Fibroblast of gingiva (primary cell): ENCODE measurements around the gene PSD2.

Source experiments
- DNase-seq: peaks from one replicate; pipeline ENCODE4 v3.0.0-alpha.2; 2011; ENCODE audit warnings: low read depth

Gene PSD2

DNA sequence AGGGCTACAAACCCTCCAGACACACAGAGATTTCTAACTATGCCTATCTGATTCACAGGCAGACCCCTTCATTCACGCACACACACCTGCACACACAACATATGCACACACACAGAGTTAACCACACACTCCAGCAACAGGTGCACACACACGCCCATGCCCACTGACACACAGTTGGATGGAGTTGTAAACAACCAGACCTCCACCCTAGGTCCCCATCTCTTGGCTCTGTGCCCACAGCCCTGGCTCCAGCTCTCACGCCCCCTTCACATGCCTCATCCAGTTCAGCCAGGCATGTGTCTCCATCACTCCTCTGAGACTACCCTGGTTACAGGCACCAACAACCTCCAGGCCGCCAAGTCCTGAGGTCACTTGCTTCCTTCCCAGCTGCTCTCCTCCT, 61.1 kb downstream of the PSD2 start:
- DNase-seq: no peak

- DNase-seq: no peak
Observed at GRCh38 chr5:139859013-139859412, 63.4 kb downstream of the PSD2 start.

DNA sequence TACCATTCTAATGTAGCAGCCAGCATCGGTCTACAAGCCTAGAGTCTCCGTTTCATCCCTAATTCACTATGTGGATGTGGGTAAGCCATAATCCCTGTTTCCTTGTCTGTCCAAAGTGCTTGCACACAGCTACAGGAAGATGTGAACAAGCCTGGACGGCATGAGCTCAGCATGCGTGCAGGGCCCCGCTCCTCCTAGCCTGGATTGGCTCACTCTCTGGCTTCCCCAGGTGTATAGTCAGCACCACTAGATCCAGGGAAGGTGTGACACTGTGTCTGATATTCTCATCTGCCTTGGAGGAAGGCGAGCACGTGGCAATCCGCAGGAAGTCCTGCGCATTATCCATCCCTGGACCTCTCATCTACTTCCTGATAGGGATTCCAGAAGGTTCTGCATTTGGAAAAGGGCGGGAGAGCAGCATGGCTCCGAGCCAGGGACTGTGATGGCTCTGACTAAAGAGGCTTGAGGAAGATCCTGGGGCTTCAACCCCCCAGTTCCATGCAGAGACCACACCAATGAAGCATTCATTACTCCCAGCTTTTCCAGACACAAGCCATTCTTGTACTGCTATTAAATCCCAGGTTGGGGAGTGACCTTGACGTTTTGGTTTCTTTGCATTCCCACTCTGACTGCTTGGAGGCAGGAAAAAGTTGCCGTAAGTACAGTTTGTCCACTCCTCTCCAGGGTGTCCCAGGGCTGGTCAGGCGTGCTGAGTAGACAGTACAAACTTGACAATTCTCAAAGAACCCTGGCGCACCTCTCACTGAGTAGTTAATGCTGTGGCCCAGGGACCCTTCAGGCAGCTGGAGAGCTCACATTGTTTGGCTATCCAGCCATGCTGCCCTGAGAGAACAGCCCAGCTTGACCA, 65.6 kb downstream of the PSD2 start:
- DNase-seq: no peak

GRCh38 chr5:139861889-139862207, 66.2 kb downstream of the PSD2 start:
- no peak for DNase-seq

DNA sequence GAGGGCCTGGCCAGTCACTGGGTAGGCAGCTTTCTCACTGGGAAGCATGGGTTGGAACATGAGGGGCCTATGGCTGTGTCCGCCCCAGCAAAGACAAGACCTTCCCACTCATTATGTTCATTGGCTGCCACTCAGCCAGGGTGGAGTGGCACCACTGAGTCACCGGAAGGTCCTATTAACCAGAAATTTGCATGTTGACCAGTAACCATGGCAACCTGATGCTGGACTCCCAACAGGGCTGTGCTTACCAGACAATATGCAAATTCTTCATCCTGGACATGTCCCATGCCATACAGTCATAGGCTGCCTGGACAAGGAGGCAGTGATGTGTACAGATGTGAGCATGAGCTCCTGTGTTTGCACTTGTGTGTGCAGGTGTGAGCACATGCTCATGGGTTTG, 66.7 kb downstream of the PSD2 start:
- peak; percentile 34 for DNase-seq

DNA sequence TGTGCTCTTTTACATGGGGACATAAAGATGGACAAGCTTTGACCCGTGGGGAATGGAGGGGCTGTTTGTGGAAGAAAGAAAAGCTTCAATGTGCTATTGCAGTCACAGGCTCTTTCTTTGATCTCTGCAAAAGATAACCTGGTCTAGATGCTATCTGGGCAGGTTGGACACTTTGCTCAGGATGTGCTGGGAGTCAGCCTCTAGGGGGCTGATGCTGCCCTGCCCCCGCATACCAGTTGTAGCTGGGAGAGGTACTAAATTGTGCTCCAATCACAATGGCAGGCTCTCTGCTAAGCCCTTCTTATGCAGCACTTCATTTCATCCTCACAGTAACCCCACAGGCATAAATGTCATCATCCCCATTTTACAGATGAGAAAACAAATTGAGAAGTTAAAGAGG, 67.2 kb downstream of the PSD2 start:
- DNase-seq: no peak

DNA sequence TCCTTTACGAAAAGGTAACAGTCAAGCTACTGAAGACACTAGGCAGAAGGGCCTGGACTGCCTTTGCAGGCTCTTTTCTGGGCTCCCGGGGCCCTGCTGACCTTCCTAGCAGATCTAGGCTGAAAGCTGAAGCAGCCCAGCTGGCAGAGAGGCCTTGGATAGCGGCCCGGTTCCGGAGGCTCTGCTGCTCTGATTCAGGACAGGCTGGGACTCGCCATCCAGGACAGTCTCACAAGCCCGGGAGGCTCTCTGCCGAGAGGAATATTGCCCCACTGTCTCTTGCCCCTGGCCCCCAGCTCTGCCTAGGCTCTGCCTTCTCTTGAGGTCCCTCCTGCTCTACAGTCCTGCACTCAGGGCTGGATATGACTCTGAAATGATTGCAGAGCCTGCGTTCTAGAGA, 67.8 kb downstream of the PSD2 start:
- DNase-seq: no peak

DNA sequence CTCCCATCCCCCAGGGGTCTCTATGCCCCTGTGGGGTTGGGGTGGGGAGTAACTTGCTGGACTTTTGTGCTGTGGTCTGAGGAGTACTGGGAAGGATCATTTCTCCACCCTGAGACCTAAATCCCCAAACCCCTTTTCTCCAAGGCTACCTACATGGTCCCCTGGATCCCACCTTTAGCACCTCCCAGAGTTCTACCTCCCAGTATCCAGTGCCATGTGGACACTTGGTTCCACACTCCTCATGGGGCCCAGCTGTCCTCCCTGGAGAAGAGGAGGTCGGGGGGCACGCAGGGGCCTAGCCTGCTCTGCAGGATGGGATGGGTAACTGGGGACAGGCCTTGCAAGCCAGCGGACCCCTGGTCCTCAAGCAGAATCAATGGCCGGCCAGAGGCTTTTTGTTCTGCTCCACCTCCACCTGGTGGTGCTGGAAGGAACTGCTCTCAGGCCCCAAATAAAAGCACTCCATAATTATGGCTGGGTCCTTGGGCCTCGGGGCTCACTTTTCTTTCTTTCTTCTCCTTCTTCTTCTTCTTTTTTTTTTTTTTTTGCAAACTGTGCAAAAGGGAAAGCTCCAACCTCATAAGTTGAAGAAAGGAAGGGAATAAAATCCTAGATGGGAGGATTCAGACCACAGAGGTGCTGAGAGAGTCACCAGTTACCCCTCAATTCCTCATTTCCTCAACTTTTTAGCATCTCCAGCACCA, 68.4 kb downstream of the PSD2 start:
- peak; percentile 36 for DNase-seq

- DNase-seq: no peak
Observed at GRCh38 chr5:139864716-139865483, 69.3 kb downstream of the PSD2 start.

- DNase-seq: no peak
Observed at GRCh38 chr5:139867109-139867508, 71.5 kb downstream of the PSD2 start.

- no peak for DNase-seq
Observed at GRCh38 chr5:139867581-139867980, 72.0 kb downstream of the PSD2 start.

DNA sequence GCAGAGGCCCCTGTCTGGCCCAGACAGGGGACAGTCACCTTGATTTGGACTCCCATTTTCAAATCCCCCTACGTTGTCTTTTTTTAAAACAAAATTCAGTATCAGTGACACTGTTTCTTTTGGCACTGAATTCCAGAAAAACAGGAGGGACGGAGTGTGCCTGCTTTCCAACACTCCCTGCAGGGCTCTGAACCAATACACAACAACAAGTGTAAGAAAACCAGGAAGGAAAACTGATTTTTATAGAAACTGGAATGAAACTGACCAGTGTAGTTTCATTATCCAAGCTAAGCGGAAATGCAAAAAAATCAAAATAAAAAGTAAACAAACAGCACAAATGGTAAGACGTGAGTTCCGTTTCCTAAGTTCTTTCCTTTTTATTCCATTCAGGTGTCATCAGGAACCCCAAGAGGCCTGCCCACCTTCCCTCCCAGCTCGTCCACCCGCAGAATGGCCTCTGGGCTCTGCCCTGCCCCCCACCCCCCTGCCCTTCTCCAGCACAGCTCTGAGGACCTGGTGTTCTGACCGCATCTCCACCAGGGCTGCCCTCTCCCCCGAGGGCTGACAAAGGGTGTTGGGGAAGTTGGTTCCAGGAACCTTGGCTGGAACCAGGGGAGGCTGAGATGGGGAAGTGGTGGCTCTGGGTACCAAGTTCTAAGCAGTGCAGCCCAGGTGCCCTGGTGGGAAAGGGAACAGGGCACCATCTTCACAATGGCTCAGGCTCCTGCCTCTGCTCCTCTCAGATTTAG, 73.6 kb downstream of the PSD2 start:
- no peak for DNase-seq

DNA sequence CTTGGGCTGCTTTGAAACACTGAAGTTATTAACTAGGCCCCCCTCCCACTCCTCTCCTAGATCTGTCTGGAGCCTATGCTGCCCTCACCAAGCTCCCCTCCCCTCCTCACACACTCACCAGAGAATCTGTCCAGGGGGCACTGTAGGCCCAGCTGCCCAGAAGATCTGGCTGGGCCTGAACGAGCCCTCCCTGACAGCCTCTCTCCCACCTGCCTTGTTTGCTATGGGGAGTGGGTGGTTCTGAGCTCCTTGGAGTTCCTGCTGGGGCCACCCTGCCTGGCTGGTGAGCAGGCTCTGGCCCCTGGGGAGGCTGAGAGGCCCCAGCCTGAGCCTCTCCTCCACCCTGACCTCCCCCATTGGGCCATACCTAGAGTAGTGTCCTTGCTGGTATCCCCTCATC, 75.1 kb downstream of the PSD2 start:
- no peak for DNase-seq

DNA sequence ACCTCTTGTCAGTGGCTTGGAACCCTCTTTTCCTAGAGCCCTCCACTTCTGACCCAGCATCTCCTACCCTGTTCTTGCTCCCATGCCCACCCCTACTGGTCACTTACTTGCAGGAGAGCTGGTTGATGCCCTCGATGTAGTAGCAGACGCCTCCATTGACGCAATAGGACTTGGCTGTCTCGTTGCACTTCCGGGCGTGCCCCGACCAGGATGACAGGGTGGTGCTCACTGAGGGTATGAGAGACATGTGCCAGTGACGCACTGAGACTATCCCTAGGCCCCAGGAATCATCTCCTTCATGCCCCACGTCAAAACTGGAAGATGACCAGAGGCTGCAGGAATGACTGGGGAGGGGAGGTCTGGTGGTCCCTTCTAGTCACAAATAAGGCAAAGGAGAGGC, 76.0 kb downstream of the PSD2 start:
- no peak for DNase-seq

- DNase-seq: no peak
Observed at GRCh38 chr5:139872052-139872766, 76.6 kb downstream of the PSD2 start.

- peak; percentile 18 for DNase-seq
Observed at GRCh38 chr5:139872851-139873794, 77.5 kb downstream of the PSD2 start.

DNA sequence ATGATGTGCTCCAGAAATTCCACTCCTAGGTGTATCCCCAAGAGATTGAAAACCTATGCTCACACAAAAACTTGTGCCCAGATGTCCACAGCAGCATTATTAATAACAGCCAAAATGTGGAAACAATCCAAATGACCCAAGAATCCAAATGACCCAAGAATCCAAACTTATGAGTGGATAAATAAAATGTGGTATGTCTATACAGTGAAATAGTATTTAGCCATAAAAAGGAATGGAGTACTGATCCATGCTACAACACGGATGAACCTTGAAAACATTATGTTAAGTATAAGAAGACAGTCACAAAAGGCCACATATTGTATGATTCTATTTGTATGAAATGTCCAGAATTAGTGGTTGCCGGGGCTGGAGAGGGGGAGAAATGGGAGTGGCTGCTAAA, 80.3 kb downstream of the PSD2 start:
- DNase-seq: no peak

DNA sequence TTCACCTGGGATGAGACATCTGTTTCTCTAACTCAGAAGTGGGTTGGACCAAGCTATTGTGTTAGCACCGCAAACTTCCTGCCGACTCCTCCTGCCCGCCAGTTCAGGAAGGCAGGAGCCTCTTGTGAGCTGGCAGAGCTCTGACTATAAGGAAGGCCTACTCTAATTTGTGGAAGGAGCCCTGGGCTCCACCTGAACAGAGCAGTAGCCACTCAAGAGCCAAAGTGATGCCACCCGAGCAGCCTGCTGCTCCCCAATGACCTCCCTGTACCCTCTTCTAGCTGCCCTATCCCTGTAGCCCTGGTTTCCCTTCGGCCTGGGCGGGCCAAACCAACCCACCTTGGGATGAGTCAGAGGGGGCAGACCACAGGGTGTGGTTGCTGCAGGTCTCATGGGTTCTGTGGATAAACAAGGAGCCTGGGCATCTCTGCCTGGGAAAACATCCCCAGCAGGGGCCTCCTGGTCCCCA, 81.6 kb downstream of the PSD2 start:
- DNase-seq: no peak

DNA sequence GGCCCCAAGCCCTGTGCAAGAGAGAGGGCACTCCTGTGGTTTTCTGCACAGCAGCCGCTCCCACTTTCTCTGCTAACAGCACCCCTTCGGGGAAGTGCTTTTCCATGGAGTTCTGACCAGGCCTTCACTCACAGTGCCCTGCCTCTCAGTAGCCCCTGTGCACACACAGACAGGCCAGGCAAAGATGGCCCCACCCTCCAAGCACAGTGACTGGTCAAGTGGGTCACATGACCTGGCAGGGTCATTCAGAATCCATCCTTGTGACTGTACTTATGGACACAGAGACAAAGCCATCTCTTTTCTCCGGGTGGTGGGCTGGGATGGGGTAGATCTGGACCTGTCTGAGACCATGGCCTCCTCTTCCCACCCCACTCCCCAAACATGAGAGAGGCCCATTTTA, 82.5 kb downstream of the PSD2 start:
- no peak for DNase-seq

DNA sequence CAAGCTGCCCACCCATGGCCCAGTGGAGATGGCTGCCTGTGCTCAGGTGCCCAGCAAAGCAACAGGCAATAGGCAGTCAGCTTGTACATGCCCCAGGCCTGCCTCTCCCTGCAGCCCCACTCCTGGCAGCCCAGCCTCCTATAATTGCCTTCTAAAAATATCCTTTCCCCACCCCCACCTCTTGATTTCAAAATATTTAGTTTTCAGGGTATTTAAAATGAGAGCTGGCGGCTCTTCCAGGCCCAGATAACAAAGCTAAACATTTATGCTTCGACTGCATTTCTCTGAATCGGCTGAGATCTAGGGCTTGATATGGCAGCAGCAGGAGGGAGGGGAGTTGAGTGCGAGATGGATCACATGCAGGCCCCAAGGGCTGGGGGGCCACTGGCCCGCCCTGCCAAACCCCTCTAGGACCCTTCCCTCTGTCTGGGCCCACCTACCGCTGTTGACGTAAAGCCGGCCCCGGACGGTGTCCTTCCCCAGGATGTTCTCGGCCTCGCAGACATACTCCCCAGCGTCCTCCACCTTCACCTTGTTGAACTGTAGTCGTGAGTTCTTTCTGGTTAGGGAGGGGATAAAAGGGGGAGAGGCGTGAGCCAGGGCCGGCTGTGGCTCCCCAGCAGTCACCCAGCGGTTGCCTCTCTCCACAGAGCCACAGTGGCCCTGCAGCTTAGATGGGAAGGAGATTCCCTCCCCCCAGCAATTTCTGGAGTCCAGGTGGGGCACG, 85.0 kb downstream of the PSD2 start:
- no peak for DNase-seq
